Measurements from ENCODE around the gene ACTL10.

The ACTL10 gene

DNA sequence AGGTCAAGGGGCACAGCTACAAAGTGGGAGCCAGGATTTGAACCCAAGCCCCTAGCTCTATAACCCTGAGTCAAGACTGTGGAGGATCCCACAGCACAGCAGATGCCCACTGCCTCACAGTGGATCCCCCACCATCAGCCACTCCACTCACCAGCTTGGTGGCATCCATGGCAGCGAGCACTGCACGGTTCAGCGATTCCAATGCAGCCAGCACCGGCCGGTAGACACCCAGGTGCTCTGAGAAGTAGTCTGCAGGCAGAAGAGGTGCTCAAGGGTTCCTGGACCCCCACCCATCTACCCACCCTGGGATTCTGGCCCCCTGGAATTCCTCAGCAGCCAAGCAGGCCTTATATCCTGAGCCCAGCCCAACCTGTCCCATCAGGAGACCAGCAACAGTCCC lies 2.5 kb downstream of the ACTL10 start:
- no peak overlapping the region for H3K4me3 ChIP-seq (replicated peaks; ENCODE audit: low read depth, low read length)
- TF ChIP-seq, protein P1, sequence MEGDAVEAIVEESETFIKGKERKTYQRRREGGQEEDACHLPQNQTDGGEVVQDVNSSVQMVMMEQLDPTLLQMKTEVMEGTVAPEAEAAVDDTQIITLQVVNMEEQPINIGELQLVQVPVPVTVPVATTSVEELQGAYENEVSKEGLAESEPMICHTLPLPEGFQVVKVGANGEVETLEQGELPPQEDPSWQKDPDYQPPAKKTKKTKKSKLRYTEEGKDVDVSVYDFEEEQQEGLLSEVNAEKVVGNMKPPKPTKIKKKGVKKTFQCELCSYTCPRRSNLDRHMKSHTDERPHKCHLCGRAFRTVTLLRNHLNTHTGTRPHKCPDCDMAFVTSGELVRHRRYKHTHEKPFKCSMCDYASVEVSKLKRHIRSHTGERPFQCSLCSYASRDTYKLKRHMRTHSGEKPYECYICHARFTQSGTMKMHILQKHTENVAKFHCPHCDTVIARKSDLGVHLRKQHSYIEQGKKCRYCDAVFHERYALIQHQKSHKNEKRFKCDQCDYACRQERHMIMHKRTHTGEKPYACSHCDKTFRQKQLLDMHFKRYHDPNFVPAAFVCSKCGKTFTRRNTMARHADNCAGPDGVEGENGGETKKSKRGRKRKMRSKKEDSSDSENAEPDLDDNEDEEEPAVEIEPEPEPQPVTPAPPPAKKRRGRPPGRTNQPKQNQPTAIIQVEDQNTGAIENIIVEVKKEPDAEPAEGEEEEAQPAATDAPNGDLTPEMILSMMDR (IDR thresholded peaks at IDR 0.05; ENCODE audit: insufficient read depth, low read length, poor library complexity, severe bottlenecking) = no peak
- no peak for DNase-seq (ENCODE audit: extremely low read depth, insufficient read length)
- H3K27me3 ChIP-seq (replicated peaks; ENCODE audit: control insufficient read depth, insufficient read depth, low read length) = no peaks in the 10 kb centered on the region
- peaks cover 2% of the 10 kb centered on the region for H3K36me3 ChIP-seq (ENCODE audit: control insufficient read depth, insufficient read depth, low read length)

GRCh38 chr20:33669873-33670640 lies 3.3 kb downstream of the ACTL10 start:
- Histone ChIP-seq H3K27me3 (replicated peaks; ENCODE audit: control insufficient read depth, insufficient read depth, low read length) (no peaks in the 10 kb centered on the region), H3K4me3 (replicated peaks; ENCODE audit: low read depth, low read length) (no peak overlapping the region), H3K36me3 (ENCODE audit: control insufficient read depth, insufficient read depth, low read length) (peaks cover 2% of the 10 kb centered on the region)
- TF ChIP-seq, protein P1 (IDR thresholded peaks at IDR 0.05; ENCODE audit: insufficient read depth, low read length, poor library complexity, severe bottlenecking) = no peak
- DNase-seq (ENCODE audit: extremely low read depth, insufficient read length) = no peak

DNA sequence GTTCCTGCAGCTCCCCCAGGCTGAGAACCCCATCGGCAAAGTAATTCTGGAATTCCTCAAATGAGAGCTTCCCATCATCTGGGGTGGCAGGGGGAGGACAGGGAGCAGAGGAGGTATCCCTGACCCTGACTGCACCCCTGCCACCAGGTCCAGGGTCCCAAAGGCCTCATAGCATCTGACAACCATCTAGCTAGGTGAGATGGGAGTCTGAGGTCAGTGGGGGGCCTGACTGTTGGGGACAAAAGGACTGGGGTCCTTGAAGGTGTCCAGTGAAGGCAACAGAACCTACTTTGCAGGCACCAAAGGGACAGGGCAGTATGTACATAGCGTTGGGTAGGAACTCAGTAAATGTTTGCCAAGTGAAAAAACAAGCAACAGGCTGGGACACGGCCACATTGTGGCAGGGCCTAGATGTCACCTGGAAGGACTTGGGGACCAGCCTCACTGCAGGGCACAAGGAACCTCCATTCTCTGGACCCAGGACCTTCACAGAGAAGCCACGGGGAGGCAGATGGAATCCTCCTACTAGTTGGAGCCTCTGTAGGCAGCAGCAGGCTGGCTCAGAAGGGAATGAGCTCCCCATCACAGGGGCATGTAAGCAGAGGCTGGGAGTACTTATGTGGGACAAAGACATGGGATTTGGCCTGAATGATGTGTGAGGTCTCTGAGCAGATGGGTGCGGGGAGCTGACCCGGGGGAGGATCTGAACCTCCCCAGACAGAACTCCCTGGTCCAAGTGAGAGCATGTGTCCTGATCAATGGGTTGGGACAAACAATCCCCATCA lies 4.2 kb downstream of the ACTL10 start:
- peaks cover 2% of the 10 kb centered on the region for H3K36me3 ChIP-seq (ENCODE audit: control insufficient read depth, insufficient read depth, low read length)
- H3K27me3 ChIP-seq (replicated peaks; ENCODE audit: control insufficient read depth, insufficient read depth, low read length) = no peaks in the 10 kb centered on the region
- H3K4me3 ChIP-seq (replicated peaks; ENCODE audit: low read depth, low read length) = no peak overlapping the region
- TF ChIP-seq, protein P1 (IDR thresholded peaks at IDR 0.05; ENCODE audit: insufficient read depth, low read length, poor library complexity, severe bottlenecking) = no peak
- no peak for DNase-seq (ENCODE audit: extremely low read depth, insufficient read length)

- Histone ChIP-seq H3K36me3 (ENCODE audit: control insufficient read depth, insufficient read depth, low read length) (peaks cover 2% of the 10 kb centered on the region), H3K27me3 (replicated peaks; ENCODE audit: control insufficient read depth, insufficient read depth, low read length) (no peaks in the 10 kb centered on the region), H3K4me3 (replicated peaks; ENCODE audit: low read depth, low read length) (no peak overlapping the region)
- TF ChIP-seq, protein P1 (IDR thresholded peaks at IDR 0.05; ENCODE audit: insufficient read depth, low read length, poor library complexity, severe bottlenecking) = no peak
- no peak for DNase-seq (ENCODE audit: extremely low read depth, insufficient read length)
Observed at GRCh38 chr20:33671573-33672288, 5.0 kb downstream of the ACTL10 start.

GRCh38 chr20:33672426-33673113 lies 5.8 kb downstream of the ACTL10 start:
- H3K27me3 ChIP-seq (replicated peaks; ENCODE audit: control insufficient read depth, insufficient read depth, low read length) = no peaks in the 10 kb centered on the region
- DNase-seq (ENCODE audit: extremely low read depth, insufficient read length) = no peak
- H3K36me3 ChIP-seq (ENCODE audit: control insufficient read depth, insufficient read depth, low read length) = peaks cover 2% of the 10 kb centered on the region
- TF ChIP-seq, protein P1 (IDR thresholded peaks at IDR 0.05; ENCODE audit: insufficient read depth, low read length, poor library complexity, severe bottlenecking) = no peak
- no peak overlapping the region for H3K4me3 ChIP-seq (replicated peaks; ENCODE audit: low read depth, low read length)
